Astrocyte of the cerebellum (primary cell): Measurements from ENCODE around the gene RTTN.
A peak's percentile ranks its signal among the peaks of the same experiment; 100 is the strongest.

Experiments
- DNase-seq: peaks from one replicate; pipeline ENCODE4 v3.0.0-alpha.2; 2011; ENCODE audit warnings: low read depth
- H3K4me3 ChIP-seq: 2 replicates; pipeline ENCODE4 v1.5.1; 2011; ENCODE audit warnings: mild to moderate bottlenecking, low read depth, low read length, moderate library complexity
- in situ Hi-C: cut with HindIII; loops from 2 replicates; pipeline ENCODE4 v1.10.0; 2017; ENCODE audit warnings: low sequenced_read_pairs
- TF ChIP-seq, protein P1 (sequence below): IDR thresholded peaks from 2 replicates; pipeline ENCODE4 v1.5.1; 2012; ENCODE audit warnings: low read length, low read depth, moderate library complexity, mild to moderate bottlenecking; ENCODE audit errors: missing control alignments

Gene RTTN

GRCh38 chr18:70069382-70069781 is 136.1 kb downstream of the RTTN start:
- in situ Hi-C loops, result no loop called here
- TF ChIP-seq, protein P1, sequence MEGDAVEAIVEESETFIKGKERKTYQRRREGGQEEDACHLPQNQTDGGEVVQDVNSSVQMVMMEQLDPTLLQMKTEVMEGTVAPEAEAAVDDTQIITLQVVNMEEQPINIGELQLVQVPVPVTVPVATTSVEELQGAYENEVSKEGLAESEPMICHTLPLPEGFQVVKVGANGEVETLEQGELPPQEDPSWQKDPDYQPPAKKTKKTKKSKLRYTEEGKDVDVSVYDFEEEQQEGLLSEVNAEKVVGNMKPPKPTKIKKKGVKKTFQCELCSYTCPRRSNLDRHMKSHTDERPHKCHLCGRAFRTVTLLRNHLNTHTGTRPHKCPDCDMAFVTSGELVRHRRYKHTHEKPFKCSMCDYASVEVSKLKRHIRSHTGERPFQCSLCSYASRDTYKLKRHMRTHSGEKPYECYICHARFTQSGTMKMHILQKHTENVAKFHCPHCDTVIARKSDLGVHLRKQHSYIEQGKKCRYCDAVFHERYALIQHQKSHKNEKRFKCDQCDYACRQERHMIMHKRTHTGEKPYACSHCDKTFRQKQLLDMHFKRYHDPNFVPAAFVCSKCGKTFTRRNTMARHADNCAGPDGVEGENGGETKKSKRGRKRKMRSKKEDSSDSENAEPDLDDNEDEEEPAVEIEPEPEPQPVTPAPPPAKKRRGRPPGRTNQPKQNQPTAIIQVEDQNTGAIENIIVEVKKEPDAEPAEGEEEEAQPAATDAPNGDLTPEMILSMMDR, result no peak
- DNase-seq, result no peak
- no peak overlapping the region for H3K4me3 ChIP-seq

DNA sequence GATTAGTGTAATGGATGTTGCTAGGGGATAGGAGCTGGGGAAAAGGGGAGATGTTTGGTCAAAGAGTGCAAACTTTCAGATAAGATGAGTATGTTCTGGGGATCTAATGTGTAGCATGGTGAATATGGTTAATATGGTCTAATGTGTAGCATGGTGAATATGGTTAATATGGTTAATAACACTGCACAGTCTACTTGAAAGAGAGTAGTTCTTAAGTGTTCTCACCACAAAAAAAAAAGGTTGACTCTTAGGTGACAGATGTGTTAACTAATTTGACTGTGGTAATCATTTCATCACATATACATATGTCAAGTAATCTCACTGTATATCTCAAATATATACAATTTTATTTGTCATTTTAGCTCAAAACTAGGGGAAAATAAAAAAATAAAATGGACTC is 136.5 kb downstream of the RTTN start:
- in situ Hi-C loops, result no loop called here
- DNase-seq, result no peak
- H3K4me3 ChIP-seq, result no peak overlapping the region
- TF ChIP-seq, protein P1, result no peak

DNA sequence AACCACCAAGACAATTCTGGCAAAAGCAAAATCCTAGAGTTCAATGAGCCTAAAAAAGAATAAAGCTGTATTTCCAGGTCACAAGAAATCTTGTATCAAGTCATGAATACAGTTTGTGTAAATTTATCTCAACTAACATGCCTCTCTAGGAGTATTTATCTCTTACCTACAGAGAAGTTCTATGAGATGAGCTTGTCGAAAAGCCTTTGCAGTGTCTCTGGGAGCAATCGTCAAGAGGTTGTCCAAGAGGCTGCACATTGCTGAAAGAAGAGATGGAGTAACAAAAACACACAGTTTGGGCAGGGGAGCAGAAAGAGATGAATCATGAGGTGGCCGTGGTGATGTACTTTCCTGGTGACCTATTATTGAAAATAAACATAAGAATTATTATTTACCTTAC is 145.8 kb downstream of the RTTN start:
- no peak overlapping the region for H3K4me3 ChIP-seq
- no peak for DNase-seq
- TF ChIP-seq, protein P1, result no peak
- in situ Hi-C loops, result no loop called here

- no peak for DNase-seq
- in situ Hi-C loops, result no loop called here
- no peak overlapping the region for H3K4me3 ChIP-seq
- TF ChIP-seq, protein P1, result no peak
Observed at GRCh38 chr18:70058916-70059315, 146.6 kb downstream of the RTTN start.

DNA sequence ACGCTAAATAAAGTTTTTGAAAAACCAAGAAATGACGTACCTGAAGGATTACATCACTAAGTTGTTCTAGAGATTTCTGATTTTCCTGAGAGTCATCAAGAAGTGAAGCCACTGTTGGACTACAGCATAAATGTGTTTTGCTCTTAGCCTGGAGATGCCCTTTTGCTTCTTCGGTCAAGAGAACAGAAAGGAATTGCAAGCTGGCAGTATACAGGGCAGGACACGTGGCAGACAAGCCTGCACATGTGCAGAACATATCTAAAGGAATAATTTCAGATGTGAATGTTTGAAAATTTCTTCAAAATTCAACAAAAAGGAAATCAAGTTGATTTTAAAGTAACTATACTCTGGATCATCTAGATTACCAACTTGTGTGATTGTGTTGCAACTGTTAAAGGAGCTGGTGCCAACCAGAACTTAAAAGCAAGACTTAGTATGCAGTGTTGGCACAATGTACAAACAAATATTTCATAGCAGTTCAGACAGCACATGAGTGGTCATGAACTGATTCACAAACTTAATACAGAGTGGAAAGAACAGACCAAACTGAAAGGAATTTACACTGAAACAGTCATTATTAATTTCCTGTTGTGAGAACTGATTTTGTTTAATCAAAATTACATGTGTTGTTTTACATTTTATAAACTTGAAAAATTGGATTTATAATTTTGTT is 157.4 kb downstream of the RTTN start:
- TF ChIP-seq, protein P1, result no peak
- no peak overlapping the region for H3K4me3 ChIP-seq
- peak; percentile 4 for DNase-seq
- in situ Hi-C loops, result no loop called here

DNA sequence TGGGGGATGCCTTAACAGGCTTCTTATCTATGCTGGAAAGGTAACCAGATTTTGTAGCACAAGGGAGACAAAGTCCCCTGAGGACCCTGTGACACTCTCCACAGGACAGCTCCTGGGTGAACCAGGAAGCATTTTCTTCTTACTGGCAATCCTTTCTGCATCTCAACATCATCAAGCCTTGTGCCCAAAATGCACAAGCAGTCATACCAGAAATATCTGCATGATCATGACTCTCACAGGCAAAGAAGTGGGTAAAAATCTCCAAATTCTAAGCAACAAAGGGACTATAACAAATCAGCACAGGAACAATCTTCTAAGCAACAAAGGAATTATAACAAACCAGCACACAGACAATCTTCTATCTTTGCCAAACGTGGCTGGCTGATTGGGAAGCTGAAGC is 158.7 kb downstream of the RTTN start:
- TF ChIP-seq, protein P1, result no peak
- DNase-seq, result no peak
- H3K4me3 ChIP-seq, result no peak overlapping the region
- in situ Hi-C loops, result no loop called here
